Stimulated activated CD4-positive, alpha-beta T cell treated with anti-CD3 and anti-CD28 coated beads, Interleukin-15, amount 100 ng/mL, for 1 hour (primary cell): ENCODE results near the gene FYCO1.
"Not testable (repeated sequence)": the region's sequence is repeated elsewhere in the genome, so short reads cannot be mapped to it uniquely, and the experiment has no call there.

Experiments
- DNase-seq, 2 donors: peaks; one replicate each; pipeline ENCODE4 v3.0.0-alpha.2; 2020; ENCODE audit warnings: low read depth in 1 of 2, low spot score in 1 of 2

FYCO1 gene

GRCh38 chr3:45995236-45996192 is at the start of gene FYCO1:
TSS of gene FYCO1 (minus strand) at chr3:45995824. CDS start at chr3:45984910, 10,914 bp downstream.
- peak; percentile 76 to 82 for DNase-seq

GRCh38 chr3:46038916-46039315 is 43.3 kb upstream of the FYCO1 start:
- DNase-seq: no peak

DNA sequence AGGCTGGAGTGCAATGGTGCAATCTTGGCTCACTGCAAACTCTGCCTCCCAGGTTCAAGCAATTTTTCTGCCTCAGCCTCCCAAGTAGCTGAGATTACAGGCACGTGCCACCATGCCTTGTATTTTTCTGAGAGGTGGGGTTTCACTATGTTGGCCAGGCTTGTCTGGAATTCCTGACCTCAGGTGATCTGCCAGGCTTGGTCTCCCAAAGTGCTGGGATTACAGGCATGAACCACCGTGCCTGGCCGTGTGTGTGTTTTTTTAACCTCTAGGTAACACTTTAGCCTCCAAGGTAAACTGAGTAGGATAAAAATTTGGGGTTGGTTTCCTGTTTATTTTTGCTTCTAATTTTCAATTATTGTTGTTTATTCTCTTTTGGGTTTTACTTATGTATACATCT is 42.4 kb upstream of the FYCO1 start:
- not testable (repeated sequence) for DNase-seq

GRCh38 chr3:46036191-46036590 is 40.6 kb upstream of the FYCO1 start:
- DNase-seq: no peak

- DNase-seq: no peak
Observed at GRCh38 chr3:46031747-46032146, 36.1 kb upstream of the FYCO1 start.

DNA sequence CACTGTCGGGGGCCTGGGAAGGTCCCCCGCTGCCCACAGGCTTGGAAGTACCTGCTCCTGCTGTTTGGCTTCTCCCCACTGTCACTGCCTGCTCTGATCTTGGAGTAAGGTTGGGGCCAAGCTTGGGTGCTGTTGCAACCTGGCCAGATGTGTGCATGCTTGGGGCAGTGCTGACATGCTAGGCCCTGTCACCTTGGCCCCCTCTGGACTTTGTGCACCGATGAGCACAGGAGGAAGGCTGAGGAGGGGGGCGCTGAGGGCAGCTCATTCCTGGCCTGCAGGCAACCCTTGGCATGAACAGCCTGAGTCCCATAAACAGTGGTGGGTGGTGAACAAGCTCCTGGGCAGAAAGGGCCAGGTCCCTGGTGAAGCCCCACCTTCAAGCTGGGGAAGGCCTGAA is 35.6 kb upstream of the FYCO1 start:
- no peak for DNase-seq

DNA sequence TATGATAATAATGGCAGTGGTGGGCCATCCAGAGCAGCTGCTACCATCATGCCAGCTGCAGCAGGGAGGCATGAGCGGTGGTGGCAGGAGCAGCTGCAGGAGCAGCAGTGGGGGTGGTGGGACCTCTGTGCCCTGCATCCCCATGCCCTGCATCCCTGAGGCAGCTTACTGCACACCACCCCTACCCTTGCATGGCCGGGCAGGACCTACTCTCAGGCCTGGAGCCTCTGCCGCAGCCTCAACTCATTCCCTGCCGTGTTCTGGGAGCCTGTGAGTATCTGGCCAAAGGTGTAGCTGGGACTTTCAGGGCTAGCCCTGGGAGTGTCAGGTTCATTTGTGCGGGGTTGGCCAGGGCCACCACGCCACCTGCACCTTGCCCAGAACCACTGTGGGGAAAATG is 35.0 kb upstream of the FYCO1 start:
- DNase-seq: no peak

GRCh38 chr3:46029953-46030543 is 34.4 kb upstream of the FYCO1 start:
- no peak for DNase-seq

- no peak for DNase-seq
Observed at GRCh38 chr3:46027736-46028397, 32.2 kb upstream of the FYCO1 start.

- no peak for DNase-seq
Observed at GRCh38 chr3:46027021-46027705, 31.5 kb upstream of the FYCO1 start, which contains the start of gene XCR1. TSS of gene XCR1 (minus strand) at chr3:46027483. CDS start at chr3:46021947, 5,536 bp downstream.

DNA sequence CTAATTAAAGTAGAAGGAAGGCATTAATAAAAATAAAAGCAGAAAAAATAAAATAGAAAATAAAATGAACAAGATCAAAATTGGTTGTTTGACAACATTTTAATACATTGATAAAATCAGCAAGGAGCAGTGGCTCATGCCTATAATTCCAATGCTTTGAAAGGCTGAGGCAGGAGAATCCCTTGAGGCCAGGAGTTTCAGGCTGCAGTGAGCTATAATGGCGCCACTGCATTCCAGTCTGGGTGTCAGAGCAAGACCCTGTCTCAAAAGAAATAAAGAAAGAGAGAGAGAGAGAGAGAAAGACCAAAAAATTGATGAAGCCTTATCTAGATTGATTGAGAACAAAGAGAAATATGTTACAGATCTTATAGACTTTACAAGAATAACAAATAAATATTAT is 29.5 kb upstream of the FYCO1 start:
- no peak for DNase-seq

- no peak for DNase-seq
Observed at GRCh38 chr3:46024131-46024530, 28.5 kb upstream of the FYCO1 start.

DNA sequence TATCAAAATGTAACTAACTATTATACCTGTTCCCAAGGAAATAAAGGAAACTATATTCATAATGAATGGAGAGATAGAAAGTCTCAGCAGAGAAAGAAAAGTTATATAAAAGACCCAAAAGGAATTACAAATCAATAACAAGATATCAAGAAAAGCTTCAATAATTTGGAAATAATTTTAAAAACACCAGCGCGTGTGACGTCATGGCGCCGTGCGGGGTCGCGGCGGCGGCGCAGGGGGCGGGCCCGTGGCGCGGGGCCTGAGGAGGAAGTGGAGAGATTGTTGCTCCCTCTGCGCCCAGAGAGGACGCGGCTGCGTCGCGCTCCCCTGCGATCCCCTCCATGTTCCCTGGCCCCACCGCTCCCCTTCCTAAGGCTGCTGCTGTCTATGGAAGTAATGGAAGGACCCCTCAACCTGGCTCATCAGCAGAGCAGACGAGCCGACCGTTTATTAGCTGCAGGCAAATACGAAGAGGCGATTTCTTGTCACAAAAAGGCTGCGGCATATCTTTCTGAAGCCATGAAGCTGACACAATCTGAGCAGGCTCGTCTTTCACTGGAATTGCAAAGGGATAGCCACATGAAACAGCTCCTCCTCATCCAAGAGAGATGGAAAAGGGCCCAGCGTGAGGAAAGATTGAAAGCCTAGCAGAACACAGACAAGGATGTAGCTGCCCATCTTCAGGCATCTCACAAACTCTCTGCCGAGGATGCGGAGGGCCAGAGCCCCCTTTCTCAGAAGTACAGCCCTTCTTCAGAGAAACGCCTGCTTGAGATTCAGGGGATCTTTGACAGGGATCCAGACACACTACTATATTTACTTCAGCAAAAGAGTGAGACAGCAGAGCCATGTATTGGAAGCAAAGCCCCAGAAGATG is 27.5 kb upstream of the FYCO1 start:
- no peak for DNase-seq

DNA sequence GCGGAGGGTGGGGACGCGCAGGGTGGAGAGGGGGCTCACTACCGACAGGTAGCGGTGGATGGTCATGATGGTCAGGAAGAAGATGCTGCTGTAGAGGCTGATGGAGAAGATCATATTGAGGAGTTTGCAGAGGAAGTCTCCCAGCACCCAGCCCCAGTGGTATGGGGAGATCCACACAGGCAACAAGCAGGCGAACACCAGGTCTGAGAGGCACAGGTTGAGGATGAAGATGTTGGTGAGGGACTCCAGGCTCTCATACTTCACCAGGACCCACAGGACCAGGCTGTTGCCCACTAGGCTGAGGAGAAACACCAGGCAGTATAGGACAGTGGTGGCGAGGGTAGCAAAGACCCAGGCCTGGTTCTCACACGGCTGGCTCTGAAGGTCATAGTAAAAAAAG is 25.9 kb upstream of the FYCO1 start:
- DNase-seq: no peak

DNA sequence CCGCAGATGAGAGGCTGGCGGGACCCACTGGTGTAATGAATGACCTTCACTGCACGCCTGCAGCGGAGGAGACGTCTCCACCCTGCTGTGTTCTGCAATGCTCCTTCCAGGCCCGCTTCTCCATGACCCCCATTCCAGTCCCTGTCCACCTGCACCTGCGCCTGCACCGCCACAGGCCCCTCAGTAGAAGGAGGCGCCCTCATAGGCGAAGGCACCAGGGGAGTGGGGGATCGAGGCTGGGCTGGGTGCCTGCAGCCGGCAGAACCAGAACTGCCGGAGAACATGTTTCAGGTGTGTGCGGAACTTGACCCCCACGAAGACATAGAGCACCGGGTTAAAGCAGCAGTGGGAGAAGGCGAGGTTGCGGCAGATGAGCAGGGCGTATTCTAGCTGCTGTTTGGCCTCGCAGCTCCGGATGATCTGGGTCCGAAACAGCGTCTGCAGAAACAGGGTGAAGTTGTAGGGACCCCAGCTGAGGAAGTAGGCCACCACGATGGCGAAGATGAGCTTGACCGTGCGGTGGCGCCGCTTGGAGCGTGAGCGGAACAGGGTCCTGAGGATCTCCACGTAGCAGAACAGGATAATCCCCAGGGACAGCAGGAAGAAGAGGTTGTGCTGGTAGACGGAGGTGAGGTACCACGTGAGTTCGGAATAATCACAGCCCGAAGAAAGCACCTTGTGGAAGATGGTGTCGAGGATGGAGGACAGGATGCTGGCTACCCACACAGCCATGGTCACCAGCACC is 25.3 kb upstream of the FYCO1 start:
- no peak for DNase-seq

- DNase-seq: no peak
Observed at GRCh38 chr3:46019707-46020106, 24.1 kb upstream of the FYCO1 start.

- no peak for DNase-seq
Observed at GRCh38 chr3:46017720-46018119, 22.1 kb upstream of the FYCO1 start.

DNA sequence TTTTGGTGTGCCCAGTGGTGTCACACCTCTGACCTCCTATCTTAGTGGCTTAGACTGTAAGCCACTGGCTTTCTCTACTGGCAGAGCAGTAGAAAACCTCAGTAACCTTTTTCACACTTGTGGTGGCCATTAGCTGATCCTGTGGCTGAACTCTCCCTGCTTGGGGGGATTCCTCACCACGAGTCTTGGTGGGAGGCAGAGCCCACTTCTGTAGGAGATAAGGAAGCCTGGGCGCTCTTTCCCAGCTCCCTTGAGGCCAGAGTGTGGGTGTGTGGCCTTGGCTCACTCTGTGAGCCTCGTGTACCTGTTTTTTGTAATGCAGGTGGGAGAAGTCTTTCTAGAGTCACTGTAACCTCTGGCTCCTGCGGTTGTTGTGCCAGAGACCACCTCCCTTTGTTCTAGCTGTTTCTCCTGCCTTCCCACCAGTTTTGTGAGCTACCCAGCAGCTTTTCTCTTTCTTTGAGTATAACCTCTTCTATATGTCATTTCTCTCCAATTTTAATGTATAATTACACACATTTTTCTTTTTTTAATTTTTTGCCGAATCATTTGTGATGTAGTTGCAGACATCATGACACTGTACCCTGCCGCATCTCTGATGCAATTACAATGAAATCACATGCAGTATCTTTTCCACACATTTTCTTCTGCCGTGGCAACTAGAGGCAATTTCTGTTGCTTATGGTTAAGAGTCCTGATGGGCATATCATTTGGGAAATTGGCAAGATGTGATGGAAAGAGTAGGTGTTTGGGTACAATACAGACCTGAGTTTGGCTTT is 17.9 kb upstream of the FYCO1 start:
- DNase-seq: no peak

DNA sequence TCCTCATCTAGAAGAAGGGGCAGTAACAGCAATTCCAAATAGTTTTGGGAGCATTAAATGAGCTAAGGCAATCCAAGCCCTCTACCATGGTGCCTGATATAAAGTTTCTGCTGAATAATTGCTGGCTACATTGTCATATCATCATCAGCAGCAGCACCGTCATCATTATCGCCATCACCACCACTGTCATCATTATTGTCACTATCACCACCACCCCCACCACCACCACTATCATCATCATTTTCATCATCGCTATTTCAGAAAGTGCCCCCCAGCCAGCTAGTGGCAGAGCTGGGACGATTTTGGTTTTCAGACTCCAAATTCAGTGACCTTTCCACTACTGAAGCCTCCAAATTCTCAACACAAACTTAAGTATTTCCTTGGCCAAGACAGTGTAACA is 16.6 kb upstream of the FYCO1 start:
- DNase-seq: no peak
